IPS-18c (cell line): ENCODE measurements around the gene NAA60.

Experiments used
- H3K4me3 ChIP-seq: 2 replicates; pipeline ENCODE4 v1.7.0; 2013; ENCODE audit warnings: low read depth, mild to moderate bottlenecking, low read length, moderate library complexity; ENCODE audit not compliant: insufficient read depth
- H3K9me3 ChIP-seq: one replicate; pipeline ENCODE4 v1.6.1; 2013; ENCODE audit warnings: mild to moderate bottlenecking, low read length, moderate library complexity; ENCODE audit not compliant: control insufficient read depth, insufficient read depth

Gene NAA60

GRCh38 chr16:3475604-3476375, 32.3 kb downstream of the NAA60 start:
- Histone ChIP-seq H3K9me3 (no peaks in the 10 kb centered on the region), H3K4me3 (no peak overlapping the region)

DNA sequence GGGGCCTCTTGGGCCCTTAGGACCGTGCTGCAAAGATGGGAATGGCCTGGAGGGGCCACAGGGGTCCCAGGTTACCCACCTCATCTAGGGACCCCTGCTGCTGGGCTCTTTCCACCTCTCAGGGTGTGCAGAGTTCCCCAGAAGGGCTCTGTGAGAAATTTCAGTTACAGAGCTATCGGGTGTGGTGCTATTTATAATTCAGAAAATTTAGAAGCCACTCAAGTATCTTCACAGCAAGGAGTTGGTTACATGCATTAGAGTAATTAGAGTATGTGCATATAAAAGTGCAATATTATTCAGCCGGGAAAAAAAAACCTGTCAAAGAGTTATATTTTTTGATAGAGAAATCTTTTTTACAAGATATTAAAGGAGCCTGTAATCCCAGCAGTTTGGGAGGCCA, 32.9 kb downstream of the NAA60 start:
- Histone ChIP-seq H3K9me3 (no peaks in the 10 kb centered on the region), H3K4me3 (no peak overlapping the region)

DNA sequence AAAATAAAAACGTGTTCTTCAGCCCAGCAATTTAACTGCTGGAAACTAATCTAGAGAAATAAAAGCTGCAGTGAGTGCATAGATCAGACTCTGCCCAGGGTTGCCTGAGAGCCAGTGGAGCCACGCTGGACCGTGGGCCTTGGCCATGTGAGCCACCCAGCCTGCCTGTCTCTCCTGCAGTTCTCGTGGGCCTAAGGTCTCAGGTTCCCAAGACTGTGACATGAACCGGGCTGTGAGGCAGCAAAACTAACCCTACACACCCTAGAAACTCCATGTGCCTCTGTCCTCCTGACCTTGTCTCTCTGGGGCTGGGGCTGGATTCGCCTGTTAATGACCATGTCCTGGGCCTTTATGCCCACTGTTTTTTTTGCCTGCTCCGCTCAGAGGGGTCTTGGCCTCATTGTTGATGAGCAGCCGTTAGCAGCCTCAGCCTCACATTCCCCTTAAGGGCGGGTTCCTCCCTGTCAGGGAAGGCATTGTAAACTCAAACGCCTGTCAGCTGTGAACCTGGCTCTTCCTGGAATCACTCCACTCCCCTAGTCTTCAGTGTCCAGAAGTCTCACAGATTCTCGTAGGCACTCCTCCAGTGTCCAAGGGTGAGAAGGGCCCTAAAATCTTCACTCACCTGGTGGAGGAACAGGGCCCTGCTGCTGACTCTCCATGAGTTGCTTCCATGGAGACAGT, 34.9 kb downstream of the NAA60 start:
- no peak overlapping the region for H3K4me3 ChIP-seq
- peaks cover 2% of the 10 kb centered on the region for H3K9me3 ChIP-seq

- no peak overlapping the region for H3K4me3 ChIP-seq
- peaks cover 2% of the 10 kb centered on the region for H3K9me3 ChIP-seq
Observed at GRCh38 chr16:3479654-3480216, 36.3 kb downstream of the NAA60 start.

DNA sequence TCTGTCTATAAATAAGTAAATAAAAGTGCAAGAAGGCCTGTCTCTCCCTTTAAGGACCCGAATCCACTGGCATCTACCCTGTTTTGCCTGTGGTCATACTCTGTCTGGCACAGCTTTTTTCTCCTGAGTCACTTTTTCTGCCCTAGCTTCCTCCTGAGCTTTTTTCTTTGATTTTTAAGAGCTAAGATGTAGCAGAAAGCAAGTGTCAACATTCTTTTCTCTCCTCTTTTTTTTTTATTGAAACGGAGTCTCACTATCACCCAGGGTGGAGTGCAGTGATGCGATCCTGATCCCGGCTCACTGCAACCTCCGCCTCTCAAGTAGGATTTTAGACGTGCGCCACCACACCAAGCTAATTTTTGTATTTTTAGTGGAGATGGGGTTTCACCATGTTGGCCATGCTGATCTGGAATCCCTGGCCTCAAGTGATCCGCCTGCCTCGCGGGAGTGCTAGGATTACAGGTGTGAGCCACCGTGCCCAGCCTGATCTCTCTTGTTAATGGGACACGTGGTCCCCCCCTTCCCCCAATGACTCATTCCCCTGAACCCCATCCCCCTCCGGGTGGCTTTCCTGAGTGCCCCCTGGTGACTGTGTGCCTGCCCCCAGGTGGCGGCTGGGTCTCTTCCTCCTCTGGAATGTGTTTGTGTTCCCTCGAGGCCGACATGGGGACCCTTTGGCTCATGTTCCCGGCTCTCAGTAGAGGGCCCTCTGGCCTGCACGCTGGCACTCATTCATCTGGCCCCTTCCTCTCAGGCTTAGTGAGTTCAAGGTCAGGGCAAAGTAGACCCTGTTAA, 37.6 kb downstream of the NAA60 start:
- Histone ChIP-seq H3K4me3 (no peak overlapping the region), H3K9me3 (peaks cover 2% of the 10 kb centered on the region)

DNA sequence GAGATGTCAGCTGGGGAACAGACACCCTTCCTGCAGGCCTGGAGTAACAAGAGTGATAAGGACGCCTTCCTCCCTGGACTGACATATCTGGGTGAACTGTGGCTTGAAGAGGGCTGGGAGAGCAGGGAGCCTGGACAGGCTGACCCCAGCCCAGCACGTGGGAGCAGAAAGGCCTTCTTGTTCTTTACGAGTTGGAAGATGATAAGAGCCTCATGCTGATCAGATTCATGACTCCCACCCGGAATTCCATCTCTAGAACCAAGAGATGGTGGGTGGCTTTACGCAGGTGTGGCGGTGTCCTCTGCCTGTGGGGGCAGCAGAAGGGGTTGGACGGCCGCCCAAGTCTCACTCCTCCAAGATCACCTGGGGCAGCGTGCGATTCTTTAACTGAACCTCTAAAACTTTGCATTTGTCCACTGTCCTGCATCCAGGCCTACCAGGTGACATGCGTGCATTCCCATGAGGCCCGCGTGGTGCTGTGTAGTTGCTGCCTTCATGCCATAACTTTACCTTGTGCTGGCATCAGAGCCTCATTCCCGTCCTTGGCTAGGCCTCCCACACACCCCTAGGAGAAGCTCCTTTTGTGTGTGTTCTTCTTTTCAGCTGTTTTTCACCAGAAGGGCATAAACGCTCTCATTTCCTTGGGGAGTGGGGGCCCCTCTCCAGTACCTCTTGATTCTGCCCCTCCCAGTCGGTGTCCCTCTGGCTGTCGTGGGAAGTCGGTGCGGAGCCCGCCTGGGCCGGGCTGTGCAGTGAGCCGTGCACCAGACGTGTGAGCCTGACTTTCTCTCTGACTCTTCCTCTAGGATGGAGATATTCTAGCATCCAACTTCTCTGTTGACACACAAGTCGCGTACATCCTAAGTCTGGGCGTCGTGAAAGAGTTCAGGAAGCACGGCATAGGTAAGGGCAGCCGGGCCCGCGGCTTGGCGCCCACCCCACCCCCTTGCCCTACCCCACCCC, 38.5 kb downstream of the NAA60 start:
- Histone ChIP-seq H3K4me3 (no peak overlapping the region), H3K9me3 (peaks cover 2% of the 10 kb centered on the region)

- Histone ChIP-seq H3K9me3 (peaks cover 2% of the 10 kb centered on the region), H3K4me3 (no peak overlapping the region)
Observed at GRCh38 chr16:3482659-3483241, 39.3 kb downstream of the NAA60 start.

- no peak overlapping the region for H3K4me3 ChIP-seq
- H3K9me3 ChIP-seq: peaks cover 2% of the 10 kb centered on the region
Observed at GRCh38 chr16:3484318-3485096, 41.0 kb downstream of the NAA60 start.

GRCh38 chr16:3485097-3485745, 41.7 kb downstream of the NAA60 start:
- Histone ChIP-seq H3K4me3 (no peak overlapping the region), H3K9me3 (peaks cover 2% of the 10 kb centered on the region)

GRCh38 chr16:3485821-3486505, 42.5 kb downstream of the NAA60 start:
- H3K9me3 ChIP-seq: peaks cover 2% of the 10 kb centered on the region
- H3K4me3 ChIP-seq: no peak overlapping the region

DNA sequence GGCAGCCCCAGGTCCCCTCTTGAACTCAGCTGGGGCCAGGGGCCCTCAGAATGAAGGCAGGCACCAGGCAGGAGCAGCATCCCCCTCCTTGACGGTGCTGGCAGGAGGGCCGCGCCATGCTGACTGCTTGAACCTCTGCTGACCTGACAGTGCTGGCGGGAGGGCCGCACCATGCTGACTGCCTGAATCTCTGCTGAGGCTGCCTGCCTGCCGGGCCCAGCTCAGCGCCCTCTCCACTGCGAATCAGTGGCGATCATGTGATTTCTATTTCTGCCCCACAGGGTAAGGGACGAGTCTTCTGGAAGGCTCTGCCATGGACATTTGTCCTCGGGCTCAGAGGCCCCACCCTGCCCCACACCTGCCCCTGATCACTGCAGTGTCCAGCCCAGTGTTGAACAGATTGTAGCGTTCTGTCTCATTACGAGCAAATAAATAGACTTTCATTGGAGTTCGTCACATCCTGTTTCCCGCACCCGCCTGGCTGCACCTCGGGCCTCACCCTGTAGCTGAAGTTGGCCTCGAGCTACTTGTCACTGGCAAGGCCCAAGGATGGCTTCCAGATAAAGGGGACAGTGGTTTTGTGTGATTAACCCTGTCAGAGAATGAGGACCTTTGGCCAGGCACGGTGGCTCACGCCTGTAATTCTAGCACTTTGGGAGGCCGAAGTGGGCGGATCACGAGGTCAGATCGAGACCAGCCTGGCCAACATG, 43.2 kb downstream of the NAA60 start:
- H3K4me3 ChIP-seq: no peak overlapping the region
- peaks cover 2% of the 10 kb centered on the region for H3K9me3 ChIP-seq

DNA sequence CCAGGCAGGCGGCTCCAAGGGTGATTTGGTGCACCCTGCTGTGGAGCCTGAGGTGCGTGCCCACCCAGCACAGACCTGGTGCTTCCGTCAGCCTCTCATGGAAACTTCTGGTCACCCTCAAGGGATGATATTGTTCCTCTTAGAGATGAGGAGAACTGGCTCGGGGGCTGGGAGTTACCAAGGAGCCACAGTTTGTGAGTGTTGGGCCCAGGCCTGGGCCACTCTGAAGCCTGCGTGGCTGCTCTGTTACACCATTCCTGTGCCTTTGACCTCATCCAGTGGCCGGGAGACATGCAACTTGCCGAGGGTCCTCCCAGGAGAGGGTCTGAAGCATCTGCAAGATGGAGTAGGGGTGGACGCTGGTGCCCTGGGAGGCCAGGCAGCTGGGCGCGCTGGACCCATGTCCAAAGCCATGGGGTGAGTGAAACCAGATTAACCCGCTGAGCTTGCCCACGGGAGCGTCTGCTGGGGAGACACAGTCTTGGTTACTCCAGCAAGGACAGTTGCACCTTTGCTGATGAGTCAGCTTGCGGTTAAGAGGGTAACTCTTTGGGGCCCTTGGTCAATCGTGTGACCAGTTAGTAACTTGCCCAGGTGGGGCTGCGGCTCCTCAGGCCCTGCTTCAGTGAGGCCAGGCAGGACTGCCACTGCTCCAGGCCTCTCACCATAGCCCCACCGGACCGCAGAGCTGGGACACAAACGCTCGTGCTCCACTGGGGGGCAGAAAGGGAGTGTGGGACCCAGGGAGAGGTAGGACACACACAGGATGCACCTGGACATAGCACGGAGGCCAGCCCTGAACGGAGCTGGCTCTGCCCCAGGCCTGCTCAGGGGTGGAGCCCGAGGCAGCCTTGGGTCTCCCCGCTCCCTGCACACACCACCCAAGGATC, 44.3 kb downstream of the NAA60 start:
- H3K4me3 ChIP-seq: no peak overlapping the region
- H3K9me3 ChIP-seq: peaks cover 2% of the 10 kb centered on the region

- Histone ChIP-seq H3K9me3 (no peaks in the 10 kb centered on the region), H3K4me3 (no peak overlapping the region)
Observed at GRCh38 chr16:3488801-3489200, 45.3 kb downstream of the NAA60 start.
